Measurements from ENCODE around the gene KEAP1.
"Not testable (repeated sequence)": the region's sequence is repeated elsewhere in the genome, so short reads cannot be mapped to it uniquely, and the experiment has no call there.

The KEAP1 gene

DNA sequence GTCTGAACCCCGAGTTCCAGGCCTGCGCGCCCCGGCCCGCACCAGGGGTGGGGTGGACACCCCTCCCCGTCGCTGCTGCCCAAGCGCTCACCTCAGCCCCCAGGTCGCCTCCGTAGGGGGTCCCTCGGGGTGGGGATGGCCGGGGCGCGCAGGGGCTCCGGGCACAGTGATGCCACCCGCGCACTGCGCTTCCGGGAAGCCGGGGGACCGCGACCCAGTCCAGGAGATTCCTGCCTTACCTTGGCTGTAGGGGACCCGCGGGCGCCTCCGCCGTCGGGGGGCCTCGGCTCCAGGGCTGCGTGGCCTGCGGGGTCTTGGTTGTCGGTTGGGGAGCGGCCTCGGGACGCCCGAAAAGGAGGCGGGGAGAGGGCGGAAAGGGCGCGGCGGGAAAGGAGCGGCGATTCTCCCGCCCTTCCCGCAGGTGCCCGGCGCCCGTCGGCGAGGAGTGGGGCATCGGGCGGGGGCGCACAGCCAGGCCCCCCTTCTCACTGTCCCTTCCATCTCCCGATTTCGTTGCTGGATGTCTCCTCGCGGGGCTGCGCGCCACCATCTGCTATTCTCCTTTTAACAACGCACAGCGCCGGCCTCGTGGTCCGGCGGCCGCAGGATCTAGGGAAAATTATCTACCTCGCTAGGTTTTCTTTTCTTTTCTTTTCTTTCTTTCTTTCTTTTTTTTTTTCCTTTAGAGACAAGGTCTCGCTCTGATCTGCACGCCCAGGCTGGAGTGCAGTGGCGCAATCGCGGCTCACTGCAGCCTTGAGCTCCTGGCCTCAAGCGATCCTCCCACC is at the start of gene KEAP1:
KEAP1 (minus strand) TSS at position 355 of the 788 bp plus-strand sequence. CDS start 3,323 bp downstream, outside the sequence.
- DNase-seq: peak in 1 of 2 donors; percentile 37

DNA sequence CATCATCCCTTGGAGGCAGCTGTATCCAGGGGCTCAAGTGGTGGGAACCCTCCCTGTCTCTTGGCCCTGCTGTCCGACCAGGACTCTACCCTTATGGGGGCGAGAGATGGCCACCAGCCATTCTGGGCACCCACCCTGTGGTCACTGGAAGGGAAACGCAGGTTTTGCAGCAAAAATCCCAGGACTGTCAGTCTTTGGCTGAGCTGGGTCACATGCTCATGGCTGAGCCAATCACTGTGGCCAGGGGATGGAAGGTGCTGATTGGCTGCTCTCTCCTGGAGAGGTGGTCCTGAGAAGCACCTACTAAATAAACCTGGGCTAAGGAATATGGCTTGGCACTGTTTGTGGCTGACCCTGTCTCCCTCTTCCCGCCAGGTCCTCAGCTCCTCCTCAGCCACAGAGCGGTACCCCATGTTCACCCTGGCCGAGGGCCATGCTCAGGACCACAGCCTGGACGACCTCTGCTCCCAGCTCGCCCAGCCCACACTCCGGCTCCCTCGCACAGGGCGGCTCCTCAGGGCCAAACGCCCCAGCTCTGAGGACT is 49.4 kb upstream of the KEAP1 start:
- no peak for DNase-seq

DNA sequence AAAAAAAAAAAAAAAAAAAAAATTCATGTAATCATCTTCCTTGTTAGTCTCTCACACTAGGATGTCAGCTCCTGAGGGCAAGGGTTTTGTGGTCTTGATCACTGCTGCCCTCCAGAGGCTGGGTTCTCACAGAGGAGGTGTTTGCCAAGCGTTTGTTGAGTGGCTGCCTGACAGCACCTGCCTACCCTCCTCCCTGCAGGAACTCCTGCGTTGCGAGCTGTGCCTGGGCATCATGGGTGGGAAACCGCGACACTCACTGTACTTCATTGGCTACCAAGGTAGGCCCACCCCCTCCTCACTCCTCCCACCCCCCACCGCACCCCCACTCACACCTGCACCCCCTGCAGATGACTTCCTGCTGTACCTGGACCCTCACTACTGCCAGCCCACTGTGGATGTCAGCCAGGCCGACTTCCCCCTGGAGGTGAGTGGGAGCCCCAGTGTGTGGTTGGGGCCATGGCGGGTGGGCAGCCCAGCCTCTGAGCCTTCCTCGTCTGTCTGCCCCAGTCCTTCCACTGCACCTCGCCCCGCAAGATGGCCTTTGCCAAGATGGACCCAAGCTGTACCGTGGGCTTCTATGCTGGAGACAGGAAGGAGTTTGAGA is 48.6 kb upstream of the KEAP1 start:
- DNase-seq: peak in 1 of 2 donors; percentile 42

DNA sequence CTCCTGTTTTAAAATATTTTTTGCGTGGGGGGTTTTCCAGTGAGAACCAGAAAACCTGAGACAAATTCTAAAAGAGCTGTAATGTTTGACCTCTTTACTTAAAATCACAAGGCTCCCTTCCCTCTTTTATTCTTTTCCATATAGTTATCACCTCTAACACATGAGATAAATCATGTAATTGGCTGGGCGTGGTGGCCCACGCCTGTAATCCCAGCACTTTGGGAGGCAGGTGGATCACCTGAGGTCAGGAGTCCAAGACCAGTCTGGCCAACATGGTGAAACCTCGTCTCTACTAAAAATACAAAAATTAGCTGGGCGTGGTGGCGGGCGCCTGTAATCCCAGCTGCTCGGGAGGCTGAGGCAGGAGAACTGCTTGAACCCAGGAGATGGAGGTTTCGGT is 47.9 kb upstream of the KEAP1 start:
- not testable (repeated sequence) for DNase-seq

DNA sequence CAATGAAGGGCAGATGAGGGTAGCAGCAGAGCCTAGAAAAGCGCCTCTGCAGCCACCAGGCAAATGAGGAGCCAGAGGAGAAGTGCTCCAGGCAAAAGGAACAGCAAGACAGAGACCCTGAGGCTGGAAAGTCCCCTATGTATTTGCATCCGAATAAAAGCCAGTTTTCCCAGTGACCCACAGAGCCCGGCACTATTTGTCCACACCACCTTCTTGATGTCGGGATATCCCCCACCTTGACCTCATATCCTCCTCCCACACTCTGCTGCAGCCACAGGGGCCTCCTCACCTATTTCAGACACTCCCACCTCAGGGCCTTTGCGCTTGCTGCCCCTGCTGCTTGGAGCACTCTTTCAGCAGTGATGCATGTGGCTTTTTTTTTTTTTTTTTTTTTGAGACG is 47.2 kb upstream of the KEAP1 start:
- no peak for DNase-seq

DNA sequence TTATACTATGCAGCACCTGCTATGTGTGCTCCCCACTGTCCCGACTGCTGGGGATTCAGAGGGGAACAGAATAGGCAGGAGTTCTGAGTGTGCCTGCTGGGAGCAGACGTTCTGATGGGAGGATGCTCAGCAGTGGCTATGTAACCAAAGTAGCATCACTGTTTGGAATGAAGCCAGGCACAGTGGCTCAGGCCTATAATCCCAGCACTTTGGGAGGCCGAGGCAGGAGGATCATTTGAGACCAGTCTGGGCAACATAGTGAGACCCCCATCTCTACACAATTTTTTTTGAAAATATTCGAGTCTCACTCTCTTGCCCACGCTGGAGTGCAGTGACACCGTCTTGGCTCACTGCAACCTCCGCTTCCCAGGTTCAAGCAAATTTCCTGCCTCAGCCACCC is 46.6 kb upstream of the KEAP1 start:
- no peak for DNase-seq

DNA sequence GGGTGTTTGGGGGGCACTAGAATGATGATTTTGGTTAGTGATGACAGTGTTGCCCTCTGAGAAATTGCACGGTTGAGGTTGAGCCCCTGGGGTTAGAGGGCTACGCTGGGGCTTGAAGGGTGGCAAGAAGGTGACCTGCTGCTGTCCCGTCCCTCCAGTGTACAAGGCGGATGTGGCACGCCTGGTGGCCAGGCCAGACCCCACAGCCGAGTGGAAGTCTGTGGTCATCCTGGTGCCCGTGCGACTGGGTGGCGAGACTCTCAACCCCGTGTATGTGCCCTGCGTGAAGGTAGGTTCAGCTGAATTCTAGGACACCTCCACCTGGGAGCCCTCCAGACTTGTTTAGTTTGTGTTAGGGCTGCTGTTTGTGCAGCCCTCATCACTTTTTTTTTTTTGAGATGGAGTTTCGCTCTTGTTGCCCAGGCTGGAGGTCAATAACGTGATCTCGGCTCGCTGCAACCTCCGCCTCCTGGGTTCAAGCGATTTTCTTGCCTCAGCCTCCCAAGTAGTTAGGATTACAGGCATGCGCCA is 45.7 kb upstream of the KEAP1 start:
- no peak for DNase-seq

DNA sequence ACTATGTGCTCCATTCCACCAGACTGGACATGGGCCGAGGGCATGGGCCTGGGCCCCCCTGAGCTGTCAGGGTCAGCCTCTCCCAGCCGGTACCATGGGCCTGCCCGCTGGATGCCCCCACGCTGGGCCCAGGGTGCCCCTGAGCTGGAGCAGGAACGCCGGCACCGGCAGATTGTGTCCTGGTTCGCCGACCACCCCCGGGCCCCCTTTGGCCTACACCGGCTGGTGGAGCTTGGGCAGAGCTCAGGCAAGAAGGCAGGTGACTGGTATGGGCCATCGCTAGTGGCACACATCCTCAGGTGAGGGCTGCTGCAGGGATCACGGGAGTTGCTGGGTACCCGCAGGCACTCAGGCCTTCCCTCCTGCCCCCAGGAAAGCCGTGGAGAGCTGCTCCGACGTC is 43.7 kb upstream of the KEAP1 start:
- DNase-seq: no peak

DNA sequence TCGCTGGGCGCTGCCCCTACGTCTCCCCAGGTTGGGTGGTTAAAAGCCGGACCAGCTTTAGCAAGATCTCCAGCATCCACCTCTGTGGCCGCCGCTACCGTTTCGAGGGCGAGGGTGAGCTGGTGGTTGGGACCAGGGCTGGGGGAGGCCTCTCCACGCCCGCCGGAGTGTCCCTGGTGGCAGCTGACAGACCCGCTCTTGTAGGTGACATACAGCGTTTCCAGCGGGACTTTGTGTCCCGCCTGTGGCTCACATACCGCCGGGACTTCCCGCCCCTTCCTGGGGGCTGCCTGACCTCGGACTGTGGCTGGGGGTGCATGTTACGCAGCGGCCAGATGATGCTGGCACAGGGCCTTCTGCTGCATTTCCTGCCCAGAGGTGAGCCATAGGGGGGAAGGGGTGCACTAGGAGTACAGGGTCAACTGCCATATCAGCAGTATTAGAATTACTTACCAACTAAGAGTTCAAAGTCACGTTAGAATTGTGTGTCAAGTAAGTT is 41.6 kb upstream of the KEAP1 start:
- DNase-seq: no peak

DNA sequence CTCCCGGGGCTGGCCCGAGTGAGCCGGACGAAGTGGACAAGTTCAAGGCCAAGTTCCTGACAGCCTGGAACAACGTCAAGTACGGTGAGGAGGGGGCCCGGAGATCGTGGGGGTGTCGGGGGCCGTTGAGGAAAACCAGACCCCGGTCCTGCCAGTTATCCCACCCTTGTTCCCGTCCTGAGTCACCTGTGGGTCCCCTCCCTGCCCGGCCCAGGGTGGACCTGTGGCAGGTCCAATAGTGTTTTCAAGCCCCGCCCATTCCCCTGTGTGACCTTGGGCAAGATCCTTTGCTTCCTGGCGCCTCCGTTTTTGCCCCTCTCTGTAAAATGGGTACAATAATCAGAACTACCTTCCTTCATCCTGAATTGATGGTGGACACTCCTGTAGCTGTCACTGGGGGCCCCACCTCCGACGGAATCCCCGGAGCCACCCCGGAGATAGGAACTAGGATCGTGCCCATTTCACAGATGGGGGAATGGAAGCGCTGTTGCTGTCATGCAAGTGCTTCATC is 41.1 kb upstream of the KEAP1 start:
- DNase-seq: peak in 1 of 2 donors; percentile 8

DNA sequence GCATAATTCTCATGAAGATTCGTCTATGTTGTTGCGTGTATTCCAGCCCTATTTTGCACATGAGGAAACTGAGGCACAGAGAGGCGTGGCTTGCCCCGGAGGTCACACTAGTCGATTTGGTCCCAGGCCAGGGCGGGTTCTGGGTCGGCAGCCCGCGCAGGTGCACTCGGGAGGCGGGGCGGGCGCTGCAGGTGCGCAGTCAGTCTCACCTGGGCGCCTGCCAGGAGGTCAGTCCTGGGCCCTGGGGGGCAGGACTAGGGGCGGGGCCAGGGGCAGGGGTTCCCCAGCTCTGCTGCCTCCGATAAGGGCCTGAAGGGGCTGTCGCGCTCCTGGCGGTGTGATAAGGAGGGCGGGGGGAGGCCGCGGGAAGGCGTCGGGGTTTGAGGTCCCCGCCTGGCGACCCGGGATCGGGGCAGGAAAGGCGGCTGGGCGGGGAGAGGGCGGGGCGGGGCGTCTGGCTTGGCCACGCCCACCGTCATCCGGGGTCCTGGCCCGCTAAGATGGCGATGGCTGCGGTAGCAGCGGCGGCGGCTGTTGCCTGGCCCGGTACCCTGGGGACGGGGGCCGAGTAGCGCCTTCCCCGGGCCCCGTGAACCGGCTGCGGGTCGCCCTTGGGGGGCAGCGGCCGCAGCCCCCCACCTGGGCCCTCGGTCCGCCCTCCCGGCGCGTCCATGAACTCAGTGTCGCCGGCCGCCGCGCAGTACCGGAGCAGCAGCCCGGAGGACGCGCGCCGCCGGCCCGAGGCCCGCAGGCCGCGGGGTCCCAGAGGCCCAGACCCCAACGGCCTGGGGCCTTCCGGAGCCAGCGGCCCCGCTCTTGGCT is 40.5 kb upstream of the KEAP1 start, which contains the start of gene ATG4D:
ATG4D (plus strand) TSS at position 485 of the 822 bp plus-strand sequence; CDS start at position 672, 187 bp downstream.
- peak; percentile 75 to 78 for DNase-seq

DNA sequence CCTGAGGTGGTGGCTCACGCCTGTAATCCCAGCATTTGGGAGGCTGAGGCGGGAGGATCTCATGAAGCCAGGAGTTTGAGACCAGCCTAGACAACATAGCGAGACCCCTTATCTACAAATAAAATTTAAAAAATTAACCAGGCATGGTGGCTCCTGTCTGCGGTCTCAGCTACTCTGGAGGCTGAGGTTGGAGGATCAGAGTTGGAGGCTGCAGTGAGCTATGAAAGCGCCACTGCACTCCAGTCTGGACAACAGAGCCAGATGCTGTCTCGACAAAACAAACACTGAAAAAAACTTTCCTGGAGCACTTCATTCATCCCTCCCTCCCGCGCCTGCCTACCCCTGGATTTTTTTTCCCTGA is 39.9 kb upstream of the KEAP1 start:
- no peak for DNase-seq

DNA sequence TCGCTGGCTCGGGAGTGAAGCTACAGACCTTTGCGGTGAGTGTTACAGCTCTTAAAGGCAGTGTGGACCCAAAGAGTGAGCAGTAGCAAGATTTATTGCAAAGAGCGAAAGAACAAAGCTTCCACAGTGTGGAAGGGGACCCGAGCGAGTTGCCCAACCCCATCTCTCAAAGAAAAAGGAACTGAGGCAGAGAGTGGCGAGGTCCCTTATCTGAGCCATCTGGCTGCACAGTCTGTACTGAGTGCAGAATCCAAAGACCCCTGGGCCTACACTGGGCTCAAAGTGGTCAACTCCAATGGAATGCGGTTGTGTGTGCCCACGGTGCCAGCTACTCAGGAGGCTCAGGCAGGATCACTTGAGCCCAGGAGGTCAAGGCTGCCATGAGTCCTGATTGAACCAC is 35.9 kb upstream of the KEAP1 start:
- not testable (repeated sequence) for DNase-seq

DNA sequence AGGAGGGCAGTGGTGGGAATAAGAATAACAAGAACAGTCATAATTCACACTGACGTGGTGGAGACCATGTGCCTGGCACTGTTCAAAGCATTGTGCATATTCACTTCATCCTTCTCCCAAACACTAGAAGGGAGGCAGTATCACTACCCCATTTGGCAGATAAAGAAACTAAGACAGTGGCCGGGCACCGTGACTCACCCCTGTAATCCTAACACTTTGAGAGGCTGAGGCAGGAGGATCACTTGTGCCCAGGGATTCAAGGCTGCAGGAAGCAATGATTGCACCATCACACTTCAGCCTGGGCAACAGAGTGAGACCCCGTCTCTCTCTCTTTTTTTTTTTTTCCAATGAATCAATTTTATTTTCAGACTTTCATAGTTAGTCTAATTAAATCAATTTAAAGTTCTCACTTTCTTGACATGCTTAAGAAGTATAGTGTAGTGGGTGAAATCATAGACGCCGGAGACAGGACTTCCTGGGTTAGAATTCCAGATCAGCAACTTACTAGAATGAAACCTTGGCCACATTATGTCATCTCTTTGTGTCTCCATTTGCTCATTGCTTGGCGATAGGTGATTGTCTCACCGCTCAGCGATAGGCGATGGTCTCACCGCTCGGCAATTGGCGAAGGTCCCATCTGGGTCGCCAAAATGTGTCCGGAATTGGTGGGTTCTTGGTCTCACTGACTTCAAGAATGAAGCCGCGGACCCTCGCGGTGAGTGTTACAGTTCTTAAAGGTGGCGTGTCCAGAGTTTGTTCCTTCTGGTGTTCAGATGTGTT is 35.2 kb upstream of the KEAP1 start:
- no peak for DNase-seq

DNA sequence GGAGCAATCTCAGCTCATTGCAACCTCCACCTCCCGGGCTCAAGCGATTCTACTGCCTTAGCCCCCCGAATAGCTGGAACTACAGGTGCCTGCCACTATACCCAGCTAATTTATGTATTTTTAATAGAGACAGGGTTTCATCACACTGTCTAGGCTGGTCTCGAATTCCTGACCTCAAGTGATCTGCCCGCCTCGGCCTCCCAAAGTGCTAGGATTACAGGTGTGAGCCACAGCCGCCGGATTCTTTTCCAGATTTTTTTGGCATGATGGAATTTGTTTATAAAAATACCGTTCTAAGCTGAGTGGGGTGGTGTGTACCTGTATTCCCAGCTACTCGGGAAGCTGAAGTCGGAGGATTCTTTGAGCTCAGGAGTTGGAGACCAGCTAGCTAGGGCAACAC is 34.5 kb upstream of the KEAP1 start:
- DNase-seq: no peak

DNA sequence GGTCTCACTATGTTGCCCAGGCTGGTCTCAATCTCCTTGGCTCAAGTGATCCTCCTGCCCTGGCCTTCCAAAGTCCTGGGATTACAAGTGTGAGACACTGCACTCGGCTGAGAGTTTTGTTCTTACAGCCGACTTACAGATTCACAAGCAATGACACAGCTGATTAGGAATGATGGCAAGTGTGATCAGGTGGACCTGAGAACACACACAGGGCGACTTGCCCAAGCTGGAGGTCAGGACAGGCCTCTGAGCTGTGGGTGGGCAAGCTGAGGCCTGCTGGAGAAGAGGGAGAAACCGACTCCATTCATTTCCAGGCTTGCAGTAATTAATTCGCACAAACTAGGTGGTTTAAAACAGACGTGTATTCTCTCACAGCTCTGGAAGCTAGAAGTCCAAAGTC is 32.5 kb upstream of the KEAP1 start:
- DNase-seq: no peak

DNA sequence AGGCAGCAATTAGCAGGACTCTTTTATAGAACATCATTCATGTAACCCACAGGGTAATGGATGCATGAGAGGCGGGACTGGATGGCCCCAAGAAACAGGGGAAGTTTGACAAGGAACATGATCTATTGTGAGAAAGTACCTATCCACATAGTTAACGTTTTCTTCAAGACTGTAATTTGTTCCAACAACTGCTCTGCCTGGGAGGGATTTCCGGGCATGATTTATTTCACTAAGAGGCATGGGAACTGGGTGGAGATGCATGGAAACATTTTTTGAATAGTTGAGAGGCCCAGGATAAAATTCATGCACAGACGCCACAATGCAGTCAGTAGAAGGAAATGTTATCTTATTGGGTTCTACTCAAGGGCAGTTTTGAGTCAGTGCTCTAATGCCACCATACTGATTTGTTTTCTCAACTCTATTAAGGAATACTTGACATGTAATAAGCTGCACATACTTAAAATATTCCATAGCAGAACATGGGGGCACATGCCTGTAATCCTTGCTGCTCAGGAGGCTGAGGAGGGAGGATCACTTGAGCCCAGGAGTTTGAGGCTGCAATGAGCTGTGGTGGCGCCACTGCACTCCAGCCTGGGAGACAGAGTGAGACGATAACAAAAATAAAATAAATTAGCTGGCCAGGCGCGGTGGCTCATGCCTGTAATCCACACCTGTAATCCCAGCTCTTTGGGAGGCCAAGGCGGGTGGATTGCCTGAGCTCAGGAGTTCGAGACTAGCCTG is 30.7 kb upstream of the KEAP1 start:
- DNase-seq: no peak

DNA sequence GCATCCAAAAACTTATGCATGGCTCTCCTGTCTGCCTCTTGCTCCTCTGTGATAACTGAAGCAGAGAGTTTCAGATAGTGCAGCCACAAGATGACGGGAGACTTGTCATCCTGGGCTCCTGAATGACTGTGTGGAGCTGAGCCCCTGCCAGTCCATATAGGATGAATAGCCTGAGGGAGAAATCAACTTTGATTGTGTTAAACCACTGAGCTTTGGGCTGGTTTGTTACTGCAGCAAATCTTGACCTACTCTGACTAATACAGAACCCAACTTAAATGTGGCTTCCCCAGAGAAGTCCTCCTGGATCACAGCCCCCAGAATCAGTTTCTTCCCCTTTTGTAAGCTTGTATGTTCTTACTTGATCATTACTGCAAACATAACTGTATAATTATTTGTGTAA is 29.3 kb upstream of the KEAP1 start:
- no peak for DNase-seq

DNA sequence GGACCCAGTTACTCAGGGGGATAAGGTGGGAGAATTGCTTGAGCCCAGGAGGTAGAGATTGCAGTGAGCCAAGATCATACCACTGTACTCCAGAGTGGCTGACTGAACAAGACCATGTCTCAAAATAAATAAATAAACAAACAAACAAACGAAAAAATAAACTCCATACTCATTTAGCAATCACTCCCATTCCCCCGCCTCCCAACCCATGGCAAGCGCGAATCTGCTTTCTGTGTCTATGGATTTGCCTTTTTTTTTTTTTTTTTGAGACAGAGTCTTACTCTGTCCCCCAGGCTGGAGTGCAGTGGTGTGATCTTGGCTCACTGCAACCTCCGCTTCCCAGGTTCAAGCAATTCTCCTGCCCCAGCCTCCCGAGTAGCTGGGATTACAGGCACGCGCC is 23.7 kb upstream of the KEAP1 start:
- DNase-seq: not testable (repeated sequence)

DNA sequence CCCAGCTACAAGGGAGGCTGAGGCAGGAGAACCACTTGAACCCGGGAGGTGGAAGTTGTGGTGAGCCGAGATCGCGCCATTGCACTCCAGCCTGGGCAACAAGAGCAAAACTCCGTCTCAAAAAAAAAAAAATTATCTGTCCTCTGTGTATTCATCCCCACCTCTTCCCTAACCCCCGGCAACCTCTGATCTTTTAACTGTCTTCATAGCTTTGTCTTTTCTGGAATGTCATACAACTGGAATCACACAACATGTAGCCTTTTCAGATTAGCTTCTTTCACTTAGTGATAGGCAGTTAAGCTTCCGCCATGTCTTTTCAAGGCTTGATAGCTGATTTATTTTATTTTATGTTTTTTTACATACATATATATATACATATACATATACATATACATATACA is 22.5 kb upstream of the KEAP1 start:
- DNase-seq: no peak

DNA sequence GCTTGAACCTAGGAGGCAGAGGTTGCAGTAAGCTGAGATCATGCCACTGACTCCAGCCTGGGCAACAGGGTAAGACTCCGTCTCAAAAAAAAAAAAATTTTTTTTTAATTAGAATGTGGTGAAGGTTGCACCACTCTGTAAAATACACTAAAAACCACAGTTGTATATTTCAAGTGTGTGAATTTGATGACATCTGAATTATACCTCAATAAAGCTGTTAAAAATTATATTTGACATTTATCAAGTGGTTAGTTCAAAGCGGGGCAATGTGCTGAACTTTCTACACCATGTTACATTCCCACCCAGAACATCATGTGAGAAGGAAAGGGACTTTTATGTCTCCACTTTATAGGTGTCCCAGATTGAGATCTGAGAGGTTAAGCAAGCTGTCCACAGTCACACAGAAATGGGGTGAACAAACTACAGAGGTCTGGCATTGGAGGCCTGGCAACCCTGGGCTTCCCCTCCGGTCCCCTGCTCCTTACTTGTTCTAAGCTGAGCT is 20.0 kb upstream of the KEAP1 start:
- DNase-seq: no peak
